Left lung (tissue), 10 donors: Measurements from ENCODE around the gene PPP4R2. TPM values are rescaled to one million over a fixed set of nuclear protein-coding genes. Genes with fewer than 3 reads are reported as not detected.

Experiments
- ATAC-seq: fragments of 200-7000 bp; cut with Tn5 transposase; one replicate; pipeline ENCODE4 v1.9.1; 2020; ENCODE audit warnings: moderate library complexity
- DNase-seq, 4 donors: peaks; one replicate each; pipeline ENCODE4 v3.0.0-alpha.2; 2013 to 2020
- H3K27ac ChIP-seq, 2 donors: fragments of 200-600 bp; sonication (generic) in 1 of 2; one replicate each; pipeline versions ENCODE4 v1.5.0 to v1.8.0; 2020 to 2021
- H3K27me3 ChIP-seq, 2 donors: fragments of 200-600 bp; sonication (generic) in 1 of 2; one replicate each; pipeline versions ENCODE4 v1.5.0 to v1.8.0; 2020 to 2021
- H3K36me3 ChIP-seq, 2 donors: fragments of 200-600 bp; sonication (generic) in 1 of 2; one replicate each; pipeline versions ENCODE4 v1.5.0 to v1.8.0; 2020 to 2021
- H3K4me1 ChIP-seq, 2 donors: fragments of 200-600 bp; one replicate each; pipeline ENCODE4 v1.8.0; 2021
- H3K4me3 ChIP-seq, 2 donors: fragments of 200-600 bp; sonication (generic) in 1 of 2; one replicate each; pipeline versions ENCODE4 v1.5.0 to v1.8.0; 2020 to 2021; ENCODE audit warnings: mild to moderate bottlenecking in 1 of 2
- H3K9me3 ChIP-seq, 2 donors: fragments of 200-600 bp; sonication (generic) in 1 of 2; one replicate each; pipeline versions ENCODE4 v1.5.0 to v1.8.0; 2020 to 2021
- CTCF ChIP-seq, 2 donors: fragments of 200-600 bp; sonication (generic) in 1 of 2; IDR thresholded peaks; one replicate each; pipeline versions ENCODE4 v1.5.0 to v1.8.0; 2021; ENCODE audit warnings: antibody characterized with exemption in 2 of 2
- intact Hi-C, 2 donors: fragments of 100-400 bp; cut with DNase I; formaldehyde crosslinking; loops; one replicate each; pipeline versions ENCODE4 v1.11.2 to v1.14.2; 2022
- polyA plus RNA-seq, 6 donors: library from polyadenylated mRNA; unstranded; fragments of 120-200 nt; gene quantifications; one replicate each; pipeline ENCODE4 v1.2.1, GENCODE V29; 2013; ENCODE audit not compliant: insufficient read length in 6 of 6
- total RNA-seq, 2 donors: library from RNA; stranded (reverse); fragmentation: NEBNext Ultra II Directional; extraction: Animal tissue kit (Norgen Biotek cat#: 25700); gene quantifications; one replicate each; pipeline ENCODE4 v1.2.1, GENCODE V29; 2021
- donor health status: DM: no; HTN: yes; CAD: no.
- donor health status: DM: no; HTN: no; CAD: no.

PPP4R2 gene
- total and polyA plus RNA-seq, 8 donors = 71.5 to 91.7 (median 86.0) TPM

- DNase-seq = no peak
- H3K27ac ChIP-seq = no peak overlapping the region
- TF ChIP-seq CTCF (IDR thresholded peaks at IDR 0.05) = no peak
- no peaks in the 10 kb centered on the region for H3K27me3 ChIP-seq
- peaks cover 0 to 21% of the 10 kb centered on the region in 2 donors for H3K36me3 ChIP-seq
- no peak for ATAC-seq
- no peaks in the 10 kb centered on the region for H3K4me1 ChIP-seq
- H3K9me3 ChIP-seq = no peaks in the 10 kb centered on the region
- no peak overlapping the region for H3K4me3 ChIP-seq
- intact Hi-C loops = no loop called here
Observed at GRCh38 chr3:73070675-73071575, 74.3 kb downstream of the PPP4R2 start.

GRCh38 chr3:73071952-73072351 lies 75.3 kb downstream of the PPP4R2 start:
- Histone ChIP-seq H3K27ac (no peak overlapping the region), H3K4me1 (no peaks in the 10 kb centered on the region), H3K9me3 (no peaks in the 10 kb centered on the region)

DNA sequence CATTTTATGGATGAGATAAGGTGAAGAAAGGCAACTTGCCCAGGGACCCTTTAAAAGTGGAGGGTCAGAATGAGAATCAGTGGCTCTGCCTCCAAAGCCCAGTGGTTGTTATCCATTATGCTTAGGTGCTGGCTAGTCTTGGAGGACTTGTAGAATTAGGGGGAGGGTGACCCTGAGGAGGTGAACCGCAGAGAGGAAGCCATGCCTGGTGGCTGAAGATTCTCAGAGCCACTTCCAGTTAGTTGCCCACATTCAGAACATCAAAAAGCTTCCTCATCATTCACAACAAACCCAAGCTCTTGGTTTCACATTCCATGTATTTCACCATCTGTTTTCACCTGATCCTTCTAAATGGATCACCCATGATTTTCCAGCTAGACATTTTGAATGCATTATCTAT lies 76.0 kb downstream of the PPP4R2 start:
- no peaks in the 10 kb centered on the region for H3K27me3 ChIP-seq
- H3K4me1 ChIP-seq = no peaks in the 10 kb centered on the region
- H3K9me3 ChIP-seq = no peaks in the 10 kb centered on the region
- H3K4me3 ChIP-seq = no peak overlapping the region
- DNase-seq (no peak), ATAC-seq (no peak)
- no peak overlapping the region for H3K27ac ChIP-seq
- TF ChIP-seq CTCF (IDR thresholded peaks at IDR 0.05) = no peak
- intact Hi-C loops = no loop called here
- H3K36me3 ChIP-seq = peaks cover 0 to 7% of the 10 kb centered on the region in 2 donors

More at GRCh38 chr3:73071952-73072351, 75.3 kb downstream of the PPP4R2 start:
- DNase-seq (no peak), ATAC-seq (no peak)
- no peaks in the 10 kb centered on the region for H3K27me3 ChIP-seq
- TF ChIP-seq CTCF (IDR thresholded peaks at IDR 0.05) = no peak
- H3K4me3 ChIP-seq = no peak overlapping the region
- H3K36me3 ChIP-seq = peaks cover 0 to 12% of the 10 kb centered on the region in 2 donors
- intact Hi-C loops = no loop called here

DNA sequence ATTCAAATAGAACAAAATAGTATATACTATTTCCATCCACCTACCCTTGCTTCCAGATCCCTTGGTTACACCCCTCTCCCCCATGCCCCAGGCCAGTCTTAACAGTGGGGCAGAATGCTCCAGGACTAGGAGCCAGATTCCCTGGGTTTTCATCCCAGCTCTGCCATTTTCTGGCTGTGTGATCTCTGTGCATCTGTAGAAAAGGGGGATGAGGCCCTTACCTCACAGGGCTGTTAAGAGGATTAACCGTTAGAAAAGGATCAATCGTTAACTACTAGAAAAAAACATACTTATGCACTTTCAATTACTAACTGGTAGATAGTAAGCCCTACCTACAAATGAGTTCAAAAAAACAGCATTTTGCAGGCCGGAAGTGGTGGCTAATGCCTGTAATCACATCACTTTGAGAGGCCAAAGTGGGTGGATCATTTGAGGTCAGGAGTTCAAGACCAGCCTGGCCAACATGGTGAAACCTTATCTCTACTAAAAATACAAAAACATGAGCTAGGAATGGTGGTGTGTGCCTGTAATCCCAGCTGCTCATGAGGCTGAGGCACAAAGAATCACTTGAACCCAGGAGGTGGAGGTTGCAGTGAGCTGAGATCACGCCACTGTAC lies 76.6 kb downstream of the PPP4R2 start:
- intact Hi-C loops = no loop called here
- Histone ChIP-seq H3K27ac (no peak overlapping the region), H3K4me3 (no peak overlapping the region), H3K27me3 (no peaks in the 10 kb centered on the region), H3K36me3 (peaks cover 0 to 1% of the 10 kb centered on the region in 2 donors), H3K4me1 (no peaks in the 10 kb centered on the region), H3K9me3 (no peaks in the 10 kb centered on the region)
- no peak for TF ChIP-seq CTCF (IDR thresholded peaks at IDR 0.05)
- ATAC-seq (no peak), DNase-seq (no peak)

DNA sequence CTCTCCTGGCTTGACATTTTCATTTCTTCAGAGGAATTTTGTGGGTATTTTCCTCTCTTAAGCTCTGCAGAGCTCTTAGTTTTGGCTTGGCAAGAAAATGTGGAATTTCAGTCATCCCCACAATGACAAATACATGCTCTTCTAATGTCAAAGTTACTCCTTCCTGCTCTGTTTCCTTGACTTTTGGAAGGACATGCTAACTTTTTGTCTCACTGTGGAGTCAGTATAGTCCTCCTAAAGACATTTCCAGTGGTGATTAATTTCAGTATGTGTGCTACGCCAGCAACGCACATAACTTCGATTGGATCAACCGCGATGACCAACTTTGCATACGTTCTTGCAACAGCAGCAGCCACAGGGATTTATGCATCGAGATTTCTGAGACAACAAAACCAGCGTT lies 78.2 kb downstream of the PPP4R2 start:
- H3K4me3 ChIP-seq = no peak overlapping the region
- H3K4me1 ChIP-seq = no peaks in the 10 kb centered on the region
- no peaks in the 10 kb centered on the region for H3K27me3 ChIP-seq
- no peak for ATAC-seq
- no peak for DNase-seq
- H3K36me3 ChIP-seq = no peaks in the 10 kb centered on the region
- no peak for TF ChIP-seq CTCF (IDR thresholded peaks at IDR 0.05)
- H3K27ac ChIP-seq = no peak overlapping the region
- intact Hi-C loops = no loop called here
- no peaks in the 10 kb centered on the region for H3K9me3 ChIP-seq
